ENCODE results near the gene ZNF853.

- TF ChIP-seq CTCF (IDR thresholded peaks at IDR 0.05): no peak
- no peak for TF ChIP-seq EZH2 (IDR thresholded peaks at IDR 0.05; ENCODE audit: borderline replicate concordance, insufficient read depth, low read depth, low read length, poor library complexity, severe bottlenecking)
These were observed 34.7 kb downstream of the ZNF853 start for GRCh38 chr7:6650086-6650485.

Data from B cell (primary cell).